Measurements from ENCODE around the gene TNNC1. TPM values are rescaled to one million over a fixed set of nuclear protein-coding genes. Genes with fewer than 3 reads are reported as not detected.
A peak's percentile ranks its signal among the peaks of the same experiment; 100 is the strongest.

Gene TNNC1
- total and polyA plus RNA-seq, 4 donors = 0.21 to 0.75 (median 0.35) TPM

- Histone ChIP-seq H3K27ac (ENCODE audit: low read depth in 1 of 2, low read length in 2 of 2) (peak overlapping the region; percentile 33 to 65), H3K36me3 (ENCODE audit: control insufficient read depth in 4 of 4, insufficient read depth in 3 of 4, low read depth in 1 of 4, low read length in 3 of 4) (peaks cover 3 to 19% (median 13%) of the 10 kb centered on the region in 4 donors), H3K9me3 (ENCODE audit: control insufficient read depth in 4 of 4, low read length in 3 of 4) (no peaks in the 10 kb centered on the region), H3K4me1 (ENCODE audit: control insufficient read depth in 4 of 4, insufficient read depth in 4 of 4, low read length in 3 of 4) (peaks cover 3 to 37% (median 26%) of the 10 kb centered on the region in 4 donors), H3K27me3 (ENCODE audit: control insufficient read depth in 4 of 4, insufficient read depth in 4 of 4, low read length in 3 of 4) (no peaks in the 10 kb centered on the region), H3K4me3 (ENCODE audit: low read depth in 1 of 3, low read length in 3 of 3) (no peak overlapping the region), H3K9ac (ENCODE audit: low read depth in 1 of 2, low read length in 2 of 2) (no peak overlapping the region)
- 79% methylated on average over 4 of the region's 4 CpGs for WGBS
- no peak for DNase-seq (ENCODE audit: low spot score)
- TF ChIP-seq NR2F2 (IDR thresholded peaks at IDR 0.05) (no peak), FOXA1 (IDR thresholded peaks at IDR 0.05) (no peak), SP1 (IDR thresholded peaks at IDR 0.05) (no peak), HNF4A (conservative IDR thresholded peaks at IDR 0.05) (no peak), ATF3 (IDR thresholded peaks at IDR 0.05) (no peak), MAX (IDR thresholded peaks at IDR 0.05) (no peak), ZBTB33 (IDR thresholded peaks at IDR 0.05) (no peak), TAF1 (conservative IDR thresholded peaks at IDR 0.05) (no peak), JUND (IDR thresholded peaks at IDR 0.05) (no peak), RAD21 (IDR thresholded peaks at IDR 0.05) (no peak), HNF4G (IDR thresholded peaks at IDR 0.05) (no peak), EGR1 (IDR thresholded peaks at IDR 0.05; ENCODE audit: low read depth in 2 of 2) (no peak)
- TF ChIP-seq, protein P1, sequence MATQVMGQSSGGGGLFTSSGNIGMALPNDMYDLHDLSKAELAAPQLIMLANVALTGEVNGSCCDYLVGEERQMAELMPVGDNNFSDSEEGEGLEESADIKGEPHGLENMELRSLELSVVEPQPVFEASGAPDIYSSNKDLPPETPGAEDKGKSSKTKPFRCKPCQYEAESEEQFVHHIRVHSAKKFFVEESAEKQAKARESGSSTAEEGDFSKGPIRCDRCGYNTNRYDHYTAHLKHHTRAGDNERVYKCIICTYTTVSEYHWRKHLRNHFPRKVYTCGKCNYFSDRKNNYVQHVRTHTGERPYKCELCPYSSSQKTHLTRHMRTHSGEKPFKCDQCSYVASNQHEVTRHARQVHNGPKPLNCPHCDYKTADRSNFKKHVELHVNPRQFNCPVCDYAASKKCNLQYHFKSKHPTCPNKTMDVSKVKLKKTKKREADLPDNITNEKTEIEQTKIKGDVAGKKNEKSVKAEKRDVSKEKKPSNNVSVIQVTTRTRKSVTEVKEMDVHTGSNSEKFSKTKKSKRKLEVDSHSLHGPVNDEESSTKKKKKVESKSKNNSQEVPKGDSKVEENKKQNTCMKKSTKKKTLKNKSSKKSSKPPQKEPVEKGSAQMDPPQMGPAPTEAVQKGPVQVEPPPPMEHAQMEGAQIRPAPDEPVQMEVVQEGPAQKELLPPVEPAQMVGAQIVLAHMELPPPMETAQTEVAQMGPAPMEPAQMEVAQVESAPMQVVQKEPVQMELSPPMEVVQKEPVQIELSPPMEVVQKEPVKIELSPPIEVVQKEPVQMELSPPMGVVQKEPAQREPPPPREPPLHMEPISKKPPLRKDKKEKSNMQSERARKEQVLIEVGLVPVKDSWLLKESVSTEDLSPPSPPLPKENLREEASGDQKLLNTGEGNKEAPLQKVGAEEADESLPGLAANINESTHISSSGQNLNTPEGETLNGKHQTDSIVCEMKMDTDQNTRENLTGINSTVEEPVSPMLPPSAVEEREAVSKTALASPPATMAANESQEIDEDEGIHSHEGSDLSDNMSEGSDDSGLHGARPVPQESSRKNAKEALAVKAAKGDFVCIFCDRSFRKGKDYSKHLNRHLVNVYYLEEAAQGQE (IDR thresholded peaks at IDR 0.05) = no peak
Observed at GRCh38 chr3:52470920-52471319, 17.1 kb upstream of the TNNC1 start.

DNA sequence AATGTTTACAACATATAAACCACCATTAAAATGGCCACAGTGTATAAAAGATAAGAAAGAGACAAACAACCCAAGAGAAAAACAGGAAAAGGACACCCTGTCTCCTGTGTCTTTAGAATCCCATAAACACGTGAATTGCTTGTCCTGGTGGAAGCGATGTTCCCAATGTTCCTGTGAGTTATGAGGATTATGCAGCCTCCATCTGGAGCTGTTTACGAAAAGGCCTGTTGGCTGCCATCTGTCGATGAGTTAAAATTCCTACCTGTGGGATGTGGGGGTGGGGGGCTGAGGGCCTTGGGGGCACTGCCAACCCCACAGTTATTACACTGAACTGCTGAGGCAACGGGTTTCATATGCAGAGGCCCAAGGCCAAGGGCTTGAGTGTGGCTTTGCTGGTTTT is 15.2 kb upstream of the TNNC1 start:
- no peak overlapping the region for H3K27ac ChIP-seq (ENCODE audit: low read depth in 1 of 2, low read length in 2 of 2)
- H3K9me3 ChIP-seq (ENCODE audit: control insufficient read depth in 4 of 4, low read length in 3 of 4) = no peaks in the 10 kb centered on the region
- 86% methylated on average over 5 of the region's 5 CpGs for WGBS
- H3K4me3 ChIP-seq (ENCODE audit: low read depth in 1 of 3, low read length in 3 of 3) = no peak overlapping the region
- TF ChIP-seq MAX (IDR thresholded peaks at IDR 0.05) = no peak
- no peak for TF ChIP-seq ATF3 (IDR thresholded peaks at IDR 0.05)
- TF ChIP-seq JUND (IDR thresholded peaks at IDR 0.05) = no peak
- TF ChIP-seq RXRA (IDR thresholded peaks at IDR 0.05) = no peak
- no peak for TF ChIP-seq FOXA2 (IDR thresholded peaks at IDR 0.05)
- TF ChIP-seq CTCF (IDR thresholded peaks at IDR 0.05; ENCODE audit: low read depth, low read length, missing input control) = no peak
- TF ChIP-seq HNF4A (conservative IDR thresholded peaks at IDR 0.05) = no peak
- no peak for TF ChIP-seq GABPA (IDR thresholded peaks at IDR 0.05 in 1 of 2, conservative IDR thresholded peaks at IDR 0.05 in 1 of 2)
- TF ChIP-seq TAF1 (conservative IDR thresholded peaks at IDR 0.05) = no peak
- TF ChIP-seq, protein P1 (IDR thresholded peaks at IDR 0.05) = no peak
- TF ChIP-seq HNF4G (IDR thresholded peaks at IDR 0.05) = no peak
- TF ChIP-seq YY1 (IDR thresholded peaks at IDR 0.05) = no peak
- no peak for TF ChIP-seq SP1 (IDR thresholded peaks at IDR 0.05)
- H3K9ac ChIP-seq (ENCODE audit: low read depth in 1 of 2, low read length in 2 of 2) = no peak overlapping the region
- H3K27me3 ChIP-seq (ENCODE audit: control insufficient read depth in 4 of 4, insufficient read depth in 4 of 4, low read length in 3 of 4) = no peaks in the 10 kb centered on the region
- peaks cover 3 to 12% (median 7%) of the 10 kb centered on the region in 4 donors for H3K36me3 ChIP-seq (ENCODE audit: control insufficient read depth in 4 of 4, insufficient read depth in 3 of 4, low read depth in 1 of 4, low read length in 3 of 4)
- no peak for DNase-seq (ENCODE audit: low spot score)
- H3K4me1 ChIP-seq (ENCODE audit: control insufficient read depth in 4 of 4, insufficient read depth in 4 of 4, low read length in 3 of 4) = peaks cover 3 to 37% (median 26%) of the 10 kb centered on the region in 4 donors

Measured in liver (tissue), 9 donors.